ENCODE results near the gene SGSM1.

DNA sequence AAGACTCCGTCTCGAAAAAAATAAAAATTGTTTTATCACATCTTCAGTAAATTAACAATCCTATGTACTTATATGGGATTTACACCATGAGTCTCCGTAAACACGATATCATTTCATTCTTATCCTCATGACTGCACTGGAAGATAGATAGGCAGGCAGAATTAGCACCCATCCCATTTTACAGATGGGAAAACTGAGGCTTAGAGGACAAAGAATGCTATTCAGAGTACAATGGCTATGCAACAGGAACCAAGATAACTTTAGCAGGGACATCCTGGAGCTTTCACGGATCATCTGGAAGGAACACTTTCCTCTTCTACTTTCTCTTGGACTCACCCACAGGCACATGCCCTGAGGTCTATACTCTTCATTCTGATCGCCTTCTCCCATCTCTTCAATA, 14.6 kb upstream of the SGSM1 start:
- TF ChIP-seq, protein P1, sequence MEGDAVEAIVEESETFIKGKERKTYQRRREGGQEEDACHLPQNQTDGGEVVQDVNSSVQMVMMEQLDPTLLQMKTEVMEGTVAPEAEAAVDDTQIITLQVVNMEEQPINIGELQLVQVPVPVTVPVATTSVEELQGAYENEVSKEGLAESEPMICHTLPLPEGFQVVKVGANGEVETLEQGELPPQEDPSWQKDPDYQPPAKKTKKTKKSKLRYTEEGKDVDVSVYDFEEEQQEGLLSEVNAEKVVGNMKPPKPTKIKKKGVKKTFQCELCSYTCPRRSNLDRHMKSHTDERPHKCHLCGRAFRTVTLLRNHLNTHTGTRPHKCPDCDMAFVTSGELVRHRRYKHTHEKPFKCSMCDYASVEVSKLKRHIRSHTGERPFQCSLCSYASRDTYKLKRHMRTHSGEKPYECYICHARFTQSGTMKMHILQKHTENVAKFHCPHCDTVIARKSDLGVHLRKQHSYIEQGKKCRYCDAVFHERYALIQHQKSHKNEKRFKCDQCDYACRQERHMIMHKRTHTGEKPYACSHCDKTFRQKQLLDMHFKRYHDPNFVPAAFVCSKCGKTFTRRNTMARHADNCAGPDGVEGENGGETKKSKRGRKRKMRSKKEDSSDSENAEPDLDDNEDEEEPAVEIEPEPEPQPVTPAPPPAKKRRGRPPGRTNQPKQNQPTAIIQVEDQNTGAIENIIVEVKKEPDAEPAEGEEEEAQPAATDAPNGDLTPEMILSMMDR (conservative IDR thresholded peaks at IDR 0.05 in 1 of 2, IDR thresholded peaks at IDR 0.05 in 1 of 2; ENCODE audit: low read depth in 1 of 2, low read length in 2 of 2) = no peak
- TF ChIP-seq EZH2 (IDR thresholded peaks at IDR 0.05; ENCODE audit: low read length, missing control alignments) = no peak

Measured in fibroblast of lung (primary cell).